Measurements from ENCODE around the gene RRAD. TPM values are rescaled to one million over a fixed set of nuclear protein-coding genes. Genes with fewer than 3 reads are reported as not detected.

RRAD gene
- total and polyA plus RNA-seq, 4 donors, result 0.14 to 0.61 (median 0.54) TPM

DNA sequence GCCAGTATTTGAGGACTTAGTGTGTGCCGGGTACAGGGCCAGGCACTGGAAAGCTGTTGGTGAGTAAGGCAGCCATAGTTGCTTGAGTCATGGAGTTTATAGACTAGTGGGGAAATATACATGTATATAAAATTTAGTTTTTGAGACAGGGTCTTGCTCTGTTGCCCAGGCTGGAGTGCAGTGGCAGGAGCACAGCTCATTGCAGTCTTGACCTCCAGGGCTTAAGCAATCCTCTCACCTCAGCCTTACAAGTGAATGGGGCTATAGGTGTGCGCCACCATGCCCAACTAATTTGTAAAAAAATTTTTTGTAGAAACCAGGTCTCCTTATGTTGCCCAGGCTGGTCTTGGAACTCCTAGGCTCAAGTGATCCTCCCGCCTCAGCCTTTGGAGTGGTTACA is 42.6 kb downstream of the RRAD start:
- H3K9me3 ChIP-seq (ENCODE audit: control insufficient read depth in 4 of 4, low read length in 3 of 4), result no peaks in the 10 kb centered on the region
- no peak overlapping the region for H3K4me3 ChIP-seq (ENCODE audit: low read depth in 1 of 3, low read length in 3 of 3)
- H3K27me3 ChIP-seq (ENCODE audit: control insufficient read depth in 4 of 4, insufficient read depth in 4 of 4, low read length in 3 of 4), result no peaks in the 10 kb centered on the region
- TF ChIP-seq HNF4G (IDR thresholded peaks at IDR 0.05), result no peak
- TF ChIP-seq, protein P1, sequence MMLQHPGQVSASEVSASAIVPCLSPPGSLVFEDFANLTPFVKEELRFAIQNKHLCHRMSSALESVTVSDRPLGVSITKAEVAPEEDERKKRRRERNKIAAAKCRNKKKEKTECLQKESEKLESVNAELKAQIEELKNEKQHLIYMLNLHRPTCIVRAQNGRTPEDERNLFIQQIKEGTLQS (IDR thresholded peaks at IDR 0.05), result no peak
- TF ChIP-seq, protein P2, sequence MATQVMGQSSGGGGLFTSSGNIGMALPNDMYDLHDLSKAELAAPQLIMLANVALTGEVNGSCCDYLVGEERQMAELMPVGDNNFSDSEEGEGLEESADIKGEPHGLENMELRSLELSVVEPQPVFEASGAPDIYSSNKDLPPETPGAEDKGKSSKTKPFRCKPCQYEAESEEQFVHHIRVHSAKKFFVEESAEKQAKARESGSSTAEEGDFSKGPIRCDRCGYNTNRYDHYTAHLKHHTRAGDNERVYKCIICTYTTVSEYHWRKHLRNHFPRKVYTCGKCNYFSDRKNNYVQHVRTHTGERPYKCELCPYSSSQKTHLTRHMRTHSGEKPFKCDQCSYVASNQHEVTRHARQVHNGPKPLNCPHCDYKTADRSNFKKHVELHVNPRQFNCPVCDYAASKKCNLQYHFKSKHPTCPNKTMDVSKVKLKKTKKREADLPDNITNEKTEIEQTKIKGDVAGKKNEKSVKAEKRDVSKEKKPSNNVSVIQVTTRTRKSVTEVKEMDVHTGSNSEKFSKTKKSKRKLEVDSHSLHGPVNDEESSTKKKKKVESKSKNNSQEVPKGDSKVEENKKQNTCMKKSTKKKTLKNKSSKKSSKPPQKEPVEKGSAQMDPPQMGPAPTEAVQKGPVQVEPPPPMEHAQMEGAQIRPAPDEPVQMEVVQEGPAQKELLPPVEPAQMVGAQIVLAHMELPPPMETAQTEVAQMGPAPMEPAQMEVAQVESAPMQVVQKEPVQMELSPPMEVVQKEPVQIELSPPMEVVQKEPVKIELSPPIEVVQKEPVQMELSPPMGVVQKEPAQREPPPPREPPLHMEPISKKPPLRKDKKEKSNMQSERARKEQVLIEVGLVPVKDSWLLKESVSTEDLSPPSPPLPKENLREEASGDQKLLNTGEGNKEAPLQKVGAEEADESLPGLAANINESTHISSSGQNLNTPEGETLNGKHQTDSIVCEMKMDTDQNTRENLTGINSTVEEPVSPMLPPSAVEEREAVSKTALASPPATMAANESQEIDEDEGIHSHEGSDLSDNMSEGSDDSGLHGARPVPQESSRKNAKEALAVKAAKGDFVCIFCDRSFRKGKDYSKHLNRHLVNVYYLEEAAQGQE (IDR thresholded peaks at IDR 0.05), result no peak
- TF ChIP-seq NR2F2 (IDR thresholded peaks at IDR 0.05), result no peak
- TF ChIP-seq SP1 (IDR thresholded peaks at IDR 0.05), result no peak
- TF ChIP-seq RAD21 (IDR thresholded peaks at IDR 0.05), result no peak
- TF ChIP-seq, protein P3, sequence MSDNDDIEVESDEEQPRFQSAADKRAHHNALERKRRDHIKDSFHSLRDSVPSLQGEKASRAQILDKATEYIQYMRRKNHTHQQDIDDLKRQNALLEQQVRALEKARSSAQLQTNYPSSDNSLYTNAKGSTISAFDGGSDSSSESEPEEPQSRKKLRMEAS (IDR thresholded peaks at IDR 0.05), result no peak
- no peak for TF ChIP-seq TAF1 (conservative IDR thresholded peaks at IDR 0.05)
- no peak for TF ChIP-seq FOXA1 (IDR thresholded peaks at IDR 0.05)
- no peak for TF ChIP-seq EGR1 (IDR thresholded peaks at IDR 0.05; ENCODE audit: low read depth in 2 of 2)
- TF ChIP-seq, protein P4, sequence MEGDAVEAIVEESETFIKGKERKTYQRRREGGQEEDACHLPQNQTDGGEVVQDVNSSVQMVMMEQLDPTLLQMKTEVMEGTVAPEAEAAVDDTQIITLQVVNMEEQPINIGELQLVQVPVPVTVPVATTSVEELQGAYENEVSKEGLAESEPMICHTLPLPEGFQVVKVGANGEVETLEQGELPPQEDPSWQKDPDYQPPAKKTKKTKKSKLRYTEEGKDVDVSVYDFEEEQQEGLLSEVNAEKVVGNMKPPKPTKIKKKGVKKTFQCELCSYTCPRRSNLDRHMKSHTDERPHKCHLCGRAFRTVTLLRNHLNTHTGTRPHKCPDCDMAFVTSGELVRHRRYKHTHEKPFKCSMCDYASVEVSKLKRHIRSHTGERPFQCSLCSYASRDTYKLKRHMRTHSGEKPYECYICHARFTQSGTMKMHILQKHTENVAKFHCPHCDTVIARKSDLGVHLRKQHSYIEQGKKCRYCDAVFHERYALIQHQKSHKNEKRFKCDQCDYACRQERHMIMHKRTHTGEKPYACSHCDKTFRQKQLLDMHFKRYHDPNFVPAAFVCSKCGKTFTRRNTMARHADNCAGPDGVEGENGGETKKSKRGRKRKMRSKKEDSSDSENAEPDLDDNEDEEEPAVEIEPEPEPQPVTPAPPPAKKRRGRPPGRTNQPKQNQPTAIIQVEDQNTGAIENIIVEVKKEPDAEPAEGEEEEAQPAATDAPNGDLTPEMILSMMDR (IDR thresholded peaks at IDR 0.05; ENCODE audit: low read depth, low read length, missing input control), result no peak
- TF ChIP-seq YY1 (IDR thresholded peaks at IDR 0.05), result no peak
- no peak for TF ChIP-seq GABPA (IDR thresholded peaks at IDR 0.05 in 1 of 2, conservative IDR thresholded peaks at IDR 0.05 in 1 of 2)
- no peak for TF ChIP-seq JUND (IDR thresholded peaks at IDR 0.05)
- TF ChIP-seq HNF4A (conservative IDR thresholded peaks at IDR 0.05), result no peak
- no peak for TF ChIP-seq FOXA2 (IDR thresholded peaks at IDR 0.05)
- no peak for TF ChIP-seq RXRA (IDR thresholded peaks at IDR 0.05)
- TF ChIP-seq, protein P5, sequence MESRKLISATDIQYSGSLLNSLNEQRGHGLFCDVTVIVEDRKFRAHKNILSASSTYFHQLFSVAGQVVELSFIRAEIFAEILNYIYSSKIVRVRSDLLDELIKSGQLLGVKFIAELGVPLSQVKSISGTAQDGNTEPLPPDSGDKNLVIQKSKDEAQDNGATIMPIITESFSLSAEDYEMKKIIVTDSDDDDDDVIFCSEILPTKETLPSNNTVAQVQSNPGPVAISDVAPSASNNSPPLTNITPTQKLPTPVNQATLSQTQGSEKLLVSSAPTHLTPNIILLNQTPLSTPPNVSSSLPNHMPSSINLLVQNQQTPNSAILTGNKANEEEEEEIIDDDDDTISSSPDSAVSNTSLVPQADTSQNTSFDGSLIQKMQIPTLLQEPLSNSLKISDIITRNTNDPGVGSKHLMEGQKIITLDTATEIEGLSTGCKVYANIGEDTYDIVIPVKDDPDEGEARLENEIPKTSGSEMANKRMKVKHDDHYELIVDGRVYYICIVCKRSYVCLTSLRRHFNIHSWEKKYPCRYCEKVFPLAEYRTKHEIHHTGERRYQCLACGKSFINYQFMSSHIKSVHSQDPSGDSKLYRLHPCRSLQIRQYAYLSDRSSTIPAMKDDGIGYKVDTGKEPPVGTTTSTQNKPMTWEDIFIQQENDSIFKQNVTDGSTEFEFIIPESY (IDR thresholded peaks at IDR 0.05), result no peak
- H3K9ac ChIP-seq (ENCODE audit: low read depth in 1 of 2, low read length in 2 of 2), result no peak overlapping the region
- no peak for DNase-seq (ENCODE audit: low spot score)
- peaks cover 3 to 21% (median 17%) of the 10 kb centered on the region in 4 donors for H3K4me1 ChIP-seq (ENCODE audit: control insufficient read depth in 4 of 4, insufficient read depth in 4 of 4, low read length in 3 of 4)
- peaks cover 4 to 23% (median 15%) of the 10 kb centered on the region in 4 donors for H3K36me3 ChIP-seq (ENCODE audit: control insufficient read depth in 4 of 4, insufficient read depth in 3 of 4, low read depth in 1 of 4, low read length in 3 of 4)
- no peak overlapping the region for H3K27ac ChIP-seq (ENCODE audit: low read depth in 1 of 2, low read length in 2 of 2)
- 97% methylated on average over 3 of the region's 3 CpGs for WGBS

Measured in liver (tissue), 9 donors.